NCI-H2196 treated with DMSO at 0.1 percent for 48 hours (cell line): Measurements from ENCODE around the gene HSPA12B.
"Not testable (repeated sequence)": the region's sequence is repeated elsewhere in the genome, so short reads cannot be mapped to it uniquely, and the experiment has no call there.

Experiments
- DNase-seq: peaks from one replicate; lab custom pipeline; 2025; ENCODE audit not compliant: unreplicated experiment; lab: John Stamatoyannopoulos, UW

Gene HSPA12B

GRCh38 chr20:3785240-3786125, 53.0 kb downstream of the HSPA12B start:
- DNase-seq = no peak

DNA sequence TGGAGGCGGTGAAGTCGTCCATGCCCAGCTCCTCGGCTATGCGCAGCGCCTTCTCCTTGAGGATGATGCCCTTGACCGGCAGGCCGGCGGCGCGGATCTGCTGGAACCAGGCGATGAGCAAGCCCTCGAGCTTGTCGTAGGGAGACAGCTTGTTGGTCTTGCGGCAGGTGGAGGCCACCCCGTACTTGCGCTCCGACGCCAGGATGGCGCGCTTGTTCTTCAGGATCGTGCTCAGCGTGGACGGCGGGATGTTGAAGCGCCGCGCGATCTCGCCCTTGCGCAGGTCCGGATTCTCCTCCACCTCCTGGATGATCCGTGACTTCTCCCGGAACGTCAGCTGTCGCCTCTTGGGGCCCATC, 53.6 kb downstream of the HSPA12B start:
- no peak for DNase-seq

- peak; percentile 76 for DNase-seq
These were observed 54.3 kb downstream of the HSPA12B start, which contains the start of gene CENPB for GRCh38 chr20:3786665-3787323. CENPB (minus strand) TSS chr20:3786740; CDS start chr20:3786483, 257 bp downstream.

GRCh38 chr20:3787324-3788014, 55.0 kb downstream of the HSPA12B start:
- no peak for DNase-seq

GRCh38 chr20:3788685-3789155, 56.2 kb downstream of the HSPA12B start:
- no peak for DNase-seq

- DNase-seq = not testable (repeated sequence)
These were observed 56.7 kb downstream of the HSPA12B start for GRCh38 chr20:3789201-3789600.

GRCh38 chr20:3794168-3794567, 61.7 kb downstream of the HSPA12B start:
- DNase-seq = not testable (repeated sequence)

- no peak for DNase-seq
These were observed 62.4 kb downstream of the HSPA12B start for GRCh38 chr20:3794701-3795420.

DNA sequence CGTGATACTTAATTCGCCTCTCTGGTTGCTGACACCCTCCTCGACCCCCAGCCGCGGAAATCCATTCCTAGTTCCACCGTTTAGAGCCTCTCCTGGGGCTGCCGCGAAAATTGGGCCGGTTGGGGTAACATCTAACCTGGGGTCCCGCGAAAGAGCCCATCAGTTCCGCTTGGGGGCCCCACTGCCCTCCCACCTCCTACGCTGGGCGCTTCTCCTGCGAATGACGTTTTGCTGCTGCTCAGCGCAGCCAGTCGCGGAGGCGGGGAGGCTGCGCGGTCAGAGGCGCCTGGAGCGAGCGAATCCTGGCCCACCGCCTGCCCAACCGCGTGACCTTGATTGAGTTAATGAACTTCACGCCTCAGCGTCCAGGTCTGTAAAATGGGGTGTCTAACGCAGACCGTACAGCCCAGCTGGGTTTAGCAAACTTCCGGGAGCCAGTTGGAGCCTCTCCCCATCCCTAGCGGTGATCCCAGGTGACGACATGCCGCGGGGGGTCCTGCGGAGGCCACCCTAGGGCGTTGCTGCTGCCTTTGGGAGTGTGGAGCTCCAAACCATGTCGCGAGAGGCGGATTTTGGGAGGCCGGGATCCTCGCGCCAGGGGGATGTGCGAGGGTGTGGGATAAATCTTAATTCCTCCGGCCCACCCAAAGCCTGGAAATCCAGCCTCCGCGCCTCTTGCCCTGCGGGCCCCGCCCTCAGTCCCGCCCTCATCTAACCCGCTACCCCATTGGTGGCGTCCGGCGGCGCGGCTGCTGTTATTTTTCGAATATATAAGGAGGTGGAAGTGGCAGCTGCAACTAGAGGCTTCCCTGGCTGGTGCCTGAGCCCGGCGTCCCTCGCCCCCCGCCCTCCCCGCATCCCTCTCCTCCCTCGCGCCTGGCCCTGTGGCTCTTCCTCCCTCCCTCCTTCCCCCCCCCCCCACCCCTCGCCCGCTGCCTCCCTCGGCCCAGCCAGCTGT, 63.3 kb downstream of the HSPA12B start, which contains the start of gene CDC25B:
Gene CDC25B, plus strand, starts transcription at position 800 of the 958 bp plus-strand sequence. CDS start 222 bp downstream, outside the sequence.
- peak; percentile 86 for DNase-seq

DNA sequence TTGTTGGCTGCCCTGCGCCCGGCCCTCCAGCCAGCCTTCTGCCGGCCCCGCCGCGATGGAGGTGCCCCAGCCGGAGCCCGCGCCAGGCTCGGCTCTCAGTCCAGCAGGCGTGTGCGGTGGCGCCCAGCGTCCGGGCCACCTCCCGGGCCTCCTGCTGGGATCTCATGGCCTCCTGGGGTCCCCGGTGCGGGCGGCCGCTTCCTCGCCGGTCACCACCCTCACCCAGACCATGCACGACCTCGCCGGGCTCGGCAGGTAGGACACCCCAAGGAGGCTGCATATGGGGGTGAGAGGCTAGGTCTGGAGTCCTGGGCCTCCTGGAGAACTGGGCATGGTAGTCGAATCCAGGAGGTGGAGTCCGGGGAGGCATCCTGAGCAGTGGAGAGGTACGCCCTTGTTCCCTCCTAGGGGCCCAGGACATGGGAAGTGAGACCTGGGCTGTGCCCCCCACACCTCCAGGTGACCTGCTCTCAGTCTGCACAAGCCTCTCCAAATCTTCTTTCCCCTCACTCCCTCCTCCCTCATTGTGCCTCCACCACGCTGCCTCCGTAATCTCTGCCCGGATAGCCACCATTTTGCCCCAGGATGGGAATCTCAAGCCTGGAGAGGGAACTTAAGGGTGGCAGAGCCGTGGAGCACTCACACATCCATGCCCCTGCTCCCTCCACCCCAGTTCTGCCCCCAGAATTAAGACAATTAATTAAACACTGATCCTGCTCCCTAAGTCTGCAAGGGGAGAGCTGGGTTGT, 64.2 kb downstream of the HSPA12B start:
- no peak for DNase-seq

DNA sequence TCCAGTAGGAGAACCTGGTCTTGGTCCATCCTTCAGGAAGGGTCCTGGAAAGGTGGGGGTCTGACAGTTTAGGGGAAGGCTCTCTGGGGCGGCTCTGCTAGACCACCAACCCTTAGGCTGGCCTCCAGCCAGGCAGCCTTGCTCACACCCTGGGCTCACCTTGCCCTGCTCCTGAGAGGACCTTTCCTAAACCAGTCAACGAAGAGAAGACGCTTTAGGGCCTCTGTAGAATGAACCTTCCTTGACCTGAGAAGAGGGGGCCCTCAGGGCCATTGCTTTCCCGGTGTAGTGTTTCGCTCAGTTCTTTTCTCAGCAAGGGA, 64.7 kb downstream of the HSPA12B start:
- no peak for DNase-seq

GRCh38 chr20:3797592-3798372, 65.3 kb downstream of the HSPA12B start:
- DNase-seq = no peak

GRCh38 chr20:3798373-3798768, 65.9 kb downstream of the HSPA12B start:
- DNase-seq = no peak

DNA sequence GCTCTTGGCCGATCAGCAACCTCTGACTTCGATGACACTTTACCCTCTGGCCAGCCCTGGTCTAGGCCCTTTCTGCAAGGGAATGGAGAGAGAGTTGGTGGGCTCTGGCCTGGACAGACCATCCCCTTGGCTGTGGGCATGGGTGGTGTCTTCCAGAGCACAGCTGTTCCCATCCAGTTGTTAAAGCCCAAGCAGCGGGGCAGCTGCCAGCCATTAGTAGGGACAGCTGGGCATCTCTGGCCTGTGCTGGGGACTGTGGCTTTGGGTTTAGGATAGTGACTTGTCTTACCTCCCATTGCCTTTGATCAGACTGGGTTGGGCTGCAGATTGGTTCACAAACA, 66.4 kb downstream of the HSPA12B start:
- no peak for DNase-seq

GRCh38 chr20:3800256-3800877, 67.9 kb downstream of the HSPA12B start:
- no peak for DNase-seq

DNA sequence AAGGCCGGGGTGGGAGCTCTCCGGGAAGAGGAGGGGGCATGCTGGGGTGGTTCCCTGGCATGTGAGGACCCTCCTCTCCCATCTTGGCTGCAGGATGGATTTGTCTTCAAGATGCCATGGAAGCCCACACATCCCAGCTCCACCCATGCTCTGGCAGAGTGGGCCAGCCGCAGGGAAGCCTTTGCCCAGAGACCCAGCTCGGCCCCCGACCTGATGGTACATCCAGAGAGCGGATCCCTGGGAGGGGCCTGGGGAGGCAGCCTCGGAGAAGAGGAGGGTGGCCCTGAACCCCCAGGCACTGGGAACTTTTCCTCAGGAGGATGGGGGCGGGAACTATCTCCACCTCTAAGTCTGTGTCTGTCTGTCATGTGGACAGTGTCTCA, 68.4 kb downstream of the HSPA12B start:
- no peak for DNase-seq

DNA sequence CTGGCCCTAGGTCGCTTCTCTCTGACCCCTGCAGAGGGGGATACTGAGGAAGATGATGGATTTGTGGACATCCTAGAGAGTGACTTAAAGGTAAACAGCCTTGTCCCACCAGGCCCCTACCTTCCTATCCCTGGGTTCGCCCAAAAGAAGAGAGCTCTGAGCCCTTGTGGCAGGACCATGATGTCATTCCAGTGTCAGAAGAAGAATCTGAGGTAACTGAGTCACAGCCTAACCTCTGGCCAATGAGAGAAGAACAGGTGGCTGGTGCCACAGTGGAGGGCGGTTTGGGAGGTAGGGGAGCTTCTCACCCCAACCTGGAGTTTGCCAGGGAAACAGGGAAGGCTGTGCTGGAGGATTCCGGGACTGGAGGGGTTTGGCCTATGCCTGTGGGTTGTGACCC, 68.8 kb downstream of the HSPA12B start:
- no peak for DNase-seq

- no peak for DNase-seq
These were observed 69.4 kb downstream of the HSPA12B start for GRCh38 chr20:3801846-3802245.
